Stimulated activated CD8-positive, alpha-beta memory T cell treated with anti-CD3 and anti-CD28 coated beads, Interleukin-4, amount 100 ng/mL, for 24 hours (primary cell): ENCODE measurements around the gene RAB11FIP5.

Source experiments
- DNase-seq: peaks from one replicate; pipeline ENCODE4 v3.0.0-alpha.2; 2020; ENCODE audit warnings: low read depth

Gene RAB11FIP5

GRCh38 chr2:73084971-73085370 lies 27.8 kb downstream of the RAB11FIP5 start:
- DNase-seq, result no peak

GRCh38 chr2:73083886-73084800 lies 28.6 kb downstream of the RAB11FIP5 start:
- no peak for DNase-seq

- no peak for DNase-seq
Measured at GRCh38 chr2:73082523-73083410, 30.0 kb downstream of the RAB11FIP5 start.

- DNase-seq, result no peak
Measured at GRCh38 chr2:73081181-73081671, 31.5 kb downstream of the RAB11FIP5 start.

GRCh38 chr2:73080321-73081131 lies 32.2 kb downstream of the RAB11FIP5 start:
- DNase-seq, result no peak

DNA sequence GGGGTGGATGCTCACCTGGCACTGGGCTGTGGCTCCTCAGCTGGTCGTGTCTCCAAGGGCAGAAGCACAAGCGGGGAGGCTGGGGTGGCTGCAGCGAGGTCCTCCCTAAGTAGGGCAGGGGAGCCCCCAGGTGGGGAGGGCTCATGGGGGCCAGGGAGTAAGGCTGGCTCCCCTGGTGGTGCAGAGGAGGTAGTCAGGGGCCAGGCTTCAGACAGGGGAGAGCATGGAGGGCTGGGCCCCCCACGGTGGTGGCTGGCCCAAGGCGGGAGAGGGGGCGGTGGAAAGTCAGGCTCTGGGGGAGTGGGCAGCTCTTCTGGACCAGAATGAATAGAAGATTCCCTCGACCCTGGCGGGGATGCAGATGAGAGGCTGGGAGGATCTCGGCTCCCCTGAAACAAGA lies 33.1 kb downstream of the RAB11FIP5 start:
- no peak for DNase-seq

DNA sequence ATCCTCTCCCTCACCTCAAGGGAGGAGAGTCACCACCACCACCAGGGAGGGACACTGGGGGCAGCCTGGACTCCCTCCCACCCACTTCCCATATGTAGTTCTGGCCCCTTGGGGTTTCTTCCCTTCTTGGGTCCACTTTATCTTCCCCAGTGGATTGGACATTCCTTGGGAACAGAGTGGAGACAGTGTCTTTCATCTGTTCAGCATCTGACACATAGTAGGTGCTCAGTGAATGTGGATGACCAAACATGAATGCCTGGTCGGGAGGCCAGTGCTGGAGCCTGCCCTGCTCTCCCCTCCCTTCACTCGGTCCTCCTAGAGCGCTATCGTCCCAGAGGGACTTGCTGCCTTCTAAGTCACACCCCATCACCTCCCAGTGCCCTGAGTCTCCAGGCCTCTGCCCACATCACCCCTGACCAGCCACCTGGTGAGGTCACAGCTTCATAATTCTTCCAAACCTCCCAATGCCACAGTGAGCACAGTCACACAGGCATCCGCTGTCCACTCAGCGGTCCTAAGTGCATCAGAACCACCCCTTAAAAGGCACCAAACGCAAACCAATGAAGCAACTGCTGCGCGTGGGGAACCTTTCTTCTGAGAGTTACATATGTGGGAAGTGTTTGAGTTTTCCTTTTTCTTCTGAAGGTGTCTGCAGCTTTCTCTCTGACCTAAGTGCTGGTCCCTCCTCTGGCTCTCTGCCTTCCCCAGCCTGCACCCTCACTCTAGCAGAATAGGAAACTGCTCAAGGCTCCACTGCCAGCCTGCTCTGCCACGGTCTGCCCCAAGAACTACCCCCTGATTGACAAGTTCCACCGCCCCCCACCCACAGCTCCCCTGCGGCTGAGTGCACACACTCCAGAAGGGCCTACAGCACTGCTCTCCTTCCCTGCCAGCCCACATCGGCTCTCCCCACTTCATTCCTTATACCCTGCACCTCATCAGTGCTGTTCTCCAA lies 34.0 kb downstream of the RAB11FIP5 start:
- DNase-seq, result no peak

DNA sequence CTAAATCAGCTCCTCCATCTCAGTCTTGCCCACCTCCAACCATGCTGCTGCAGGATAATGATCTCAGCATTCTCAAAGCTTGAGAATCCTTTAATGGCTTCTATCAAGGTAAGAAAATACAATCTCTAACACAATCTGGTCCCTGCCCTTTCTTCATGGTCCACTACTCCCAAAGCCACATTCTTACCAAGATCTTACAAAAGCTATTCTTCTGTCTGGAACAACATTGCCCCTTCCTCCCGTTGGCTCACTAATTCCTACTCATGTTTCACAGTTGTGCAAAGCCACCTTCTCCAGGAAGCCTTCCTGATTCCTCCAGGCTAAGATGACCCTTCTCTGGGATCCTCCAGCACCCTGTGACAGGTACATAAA lies 35.3 kb downstream of the RAB11FIP5 start:
- DNase-seq, result no peak

DNA sequence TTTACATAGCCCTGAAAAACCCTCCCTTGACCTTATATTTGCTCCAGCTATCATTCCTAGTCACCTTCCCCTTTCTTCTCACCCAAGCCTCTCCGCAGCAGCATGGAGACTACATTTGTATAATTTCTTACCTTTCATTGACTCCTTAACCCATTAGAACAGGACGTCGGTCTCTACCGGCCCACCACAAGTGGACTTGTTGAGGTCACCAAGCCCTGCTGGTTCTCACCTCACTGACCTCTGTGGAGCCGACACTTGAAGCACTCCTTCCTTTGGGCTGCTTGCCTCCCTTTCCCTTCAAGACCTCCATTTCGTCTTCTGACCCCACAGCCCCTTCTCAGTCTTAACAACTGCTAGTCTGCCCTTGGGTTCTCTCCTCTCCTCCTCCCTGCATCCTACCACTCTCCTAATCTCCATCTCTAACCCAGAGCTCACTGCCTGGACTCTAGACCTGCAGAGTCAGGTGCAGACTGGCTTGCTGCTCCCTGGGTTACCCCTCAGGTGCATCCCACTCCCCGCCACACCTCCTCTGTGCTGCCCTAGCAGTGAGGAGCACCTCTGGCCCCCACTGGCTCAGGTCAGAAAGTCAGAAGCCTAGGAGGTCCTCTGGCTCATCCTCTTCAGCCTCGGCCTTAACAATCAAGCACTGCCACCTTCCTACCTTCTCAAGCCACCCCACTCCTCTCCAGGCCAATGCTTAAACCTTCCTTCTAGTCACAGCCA lies 35.9 kb downstream of the RAB11FIP5 start:
- DNase-seq, result no peak

DNA sequence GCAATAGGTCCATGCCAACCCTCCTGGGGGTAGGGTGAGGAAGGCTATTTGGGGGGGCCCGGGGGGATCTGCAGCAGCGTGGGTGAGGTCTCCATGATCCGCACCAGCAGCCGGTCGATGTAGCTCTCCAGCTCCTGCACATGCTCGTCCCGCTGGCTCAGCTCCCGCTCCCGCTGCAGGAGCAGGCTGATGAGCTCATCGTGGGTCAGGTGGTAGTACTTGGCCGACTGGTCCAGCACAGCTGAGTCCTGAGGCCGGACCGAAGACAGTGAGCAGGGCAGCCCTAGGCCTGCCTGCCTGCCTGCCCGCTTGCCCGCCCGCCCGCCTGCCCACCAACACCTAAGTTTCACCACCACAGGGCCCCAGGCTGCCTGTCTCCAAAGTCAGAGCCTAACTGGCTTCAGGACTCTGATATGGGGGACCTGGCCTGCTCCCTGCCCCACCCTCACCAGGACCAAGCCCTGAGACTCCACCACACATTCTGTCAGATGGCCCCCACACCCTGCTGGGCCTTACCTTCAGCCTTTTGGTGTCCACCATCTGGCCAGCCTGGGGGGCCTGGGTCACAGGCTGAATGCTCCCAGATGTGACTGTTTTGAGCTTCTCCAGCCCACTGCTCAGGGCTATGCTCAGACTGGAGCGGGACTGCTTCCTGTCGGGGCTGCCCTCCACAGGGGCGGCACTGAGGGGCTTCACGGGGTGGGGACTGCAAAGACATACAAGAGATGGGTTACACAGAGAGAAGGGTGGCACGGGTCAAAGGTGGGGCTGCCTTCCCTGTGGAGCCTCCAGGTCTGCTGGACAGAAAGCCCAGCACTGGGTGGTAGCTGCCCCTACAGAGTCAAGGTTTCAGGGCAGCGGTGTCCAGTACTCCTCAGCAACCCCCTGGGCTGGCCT lies 37.0 kb downstream of the RAB11FIP5 start:
- no peak for DNase-seq

DNA sequence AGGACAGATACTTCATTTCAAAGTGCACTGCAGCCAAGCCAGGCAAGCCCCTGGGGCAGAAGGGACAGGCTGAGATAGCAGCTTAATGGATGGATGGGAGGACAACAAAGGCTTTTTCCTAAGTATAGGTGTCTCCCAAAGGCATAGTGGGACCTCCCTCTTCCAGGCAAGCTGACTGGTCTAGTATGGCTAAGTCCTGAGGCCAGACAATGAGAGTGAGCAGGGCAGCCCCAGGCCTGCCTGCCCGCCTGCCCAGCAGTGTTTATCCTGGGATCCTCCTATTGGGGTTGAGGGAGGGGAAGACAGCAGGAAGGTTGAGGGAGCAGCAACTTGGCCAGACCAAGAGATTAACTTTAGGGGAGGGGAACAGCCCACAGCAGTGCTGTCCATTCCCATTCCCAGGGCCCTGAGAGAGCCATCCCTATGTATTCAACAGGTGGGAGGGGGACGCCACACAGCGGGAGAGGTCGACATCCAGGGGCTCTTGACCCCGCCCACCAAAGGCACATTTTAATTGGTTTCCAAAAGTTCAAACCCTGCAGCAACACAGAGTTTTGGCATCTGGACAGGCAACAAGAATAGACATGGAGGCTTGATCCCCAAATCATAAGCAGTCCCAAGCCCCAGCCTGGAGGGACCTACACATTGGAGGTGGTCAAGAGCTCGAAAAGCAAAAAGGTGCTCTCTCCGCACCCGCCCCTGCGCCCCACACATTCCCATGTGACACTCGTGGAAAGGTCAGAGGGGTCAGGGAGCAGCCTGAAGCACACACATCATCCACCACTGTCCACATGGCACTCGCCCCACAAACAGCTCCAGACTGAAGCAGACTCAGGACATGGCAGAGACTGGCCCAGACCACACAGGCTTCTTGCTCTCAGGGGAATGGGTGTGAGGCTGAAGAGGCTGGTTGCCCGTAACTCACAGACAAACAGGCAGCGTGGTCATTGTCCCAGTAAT lies 38.4 kb downstream of the RAB11FIP5 start:
- no peak for DNase-seq

GRCh38 chr2:73072416-73072815 lies 40.3 kb downstream of the RAB11FIP5 start:
- no peak for DNase-seq

- DNase-seq, result no peak
Measured at GRCh38 chr2:73072129-73072395, 40.7 kb downstream of the RAB11FIP5 start.

DNA sequence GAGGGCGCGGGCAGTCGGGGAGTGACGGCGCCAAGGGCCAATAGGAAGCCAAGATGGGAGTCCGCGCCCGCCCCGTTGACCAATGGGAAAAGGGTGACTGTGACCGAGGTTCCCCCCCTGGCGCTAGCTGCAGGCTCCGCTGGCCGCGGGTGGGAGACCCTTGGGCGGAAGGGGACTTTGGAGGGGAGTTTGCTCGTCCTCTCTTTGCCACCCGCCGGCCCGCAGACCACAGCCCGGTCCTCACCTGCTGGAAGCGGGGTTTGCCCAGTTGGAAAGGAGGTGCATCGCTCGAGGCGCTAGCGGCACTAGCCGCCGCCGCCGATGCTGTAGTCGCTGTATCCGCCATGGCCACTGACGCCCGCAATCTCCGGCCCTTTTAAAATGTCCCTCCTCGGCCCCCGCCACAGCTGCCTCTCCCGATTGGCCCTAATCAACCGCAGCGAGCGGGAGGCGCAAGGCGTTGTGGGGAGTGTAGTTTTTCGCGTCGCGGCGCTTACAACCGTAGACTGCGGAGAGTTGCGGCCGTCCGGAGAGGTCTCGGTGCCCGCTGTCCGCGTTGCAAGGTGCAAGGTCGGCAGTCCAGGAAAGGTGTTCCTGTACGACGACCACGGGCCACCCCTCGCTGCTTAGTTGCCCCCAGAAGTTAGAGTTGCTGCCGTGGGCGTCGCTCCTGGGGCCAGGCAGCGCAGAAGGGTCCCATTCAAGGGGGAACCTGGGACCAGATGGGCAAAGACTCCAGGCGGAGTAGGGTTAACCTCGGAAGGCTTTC lies 41.2 kb downstream of the RAB11FIP5 start, which contains the start of gene SFXN5:
Gene SFXN5 (minus strand): TSS at position 353 of the 769 bp plus-strand sequence. CDS start 7 bp downstream, at position 346.
- DNase-seq, result peak; percentile 94

GRCh38 chr2:73070643-73071359 lies 41.9 kb downstream of the RAB11FIP5 start:
- DNase-seq, result peak; percentile 43

DNA sequence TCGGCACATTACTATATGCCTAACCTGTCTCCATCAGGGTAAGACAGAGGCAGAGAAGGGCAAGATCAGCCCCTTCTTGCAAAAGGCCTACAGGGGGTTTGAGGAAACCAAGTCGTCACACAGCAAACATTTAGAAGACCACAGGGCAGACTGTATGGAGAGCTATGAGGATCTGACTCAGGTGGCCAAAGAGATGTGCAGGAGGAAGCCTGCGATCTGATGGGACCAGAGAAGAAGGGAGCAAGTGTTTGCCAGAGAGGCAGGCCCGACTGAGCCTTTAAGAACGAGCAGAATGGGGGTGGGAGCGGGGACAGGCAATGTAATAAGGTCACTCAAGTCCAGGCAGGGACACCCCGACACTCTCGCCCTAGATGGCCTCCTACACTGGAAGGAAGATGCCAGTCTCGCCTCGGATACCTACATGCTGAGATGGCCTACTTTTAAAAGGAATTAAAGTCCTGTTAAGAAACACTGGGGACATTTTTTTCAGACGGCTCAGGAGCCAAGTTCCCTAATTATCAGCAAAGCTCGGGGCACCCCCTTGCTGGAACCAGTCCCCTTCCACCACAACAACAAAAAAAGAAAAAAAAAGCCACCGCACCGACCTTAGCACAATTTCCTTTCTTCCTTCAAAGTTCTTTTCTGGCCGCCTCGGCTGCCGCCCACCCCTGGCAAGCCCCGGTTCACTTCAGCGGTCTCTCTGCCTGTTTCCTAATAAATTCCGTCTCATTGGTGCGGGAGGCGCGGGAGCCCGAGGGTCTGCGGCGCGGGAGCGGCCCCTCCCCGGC lies 42.7 kb downstream of the RAB11FIP5 start:
- no peak for DNase-seq
